ENCODE data around the gene TMEM270.
"Not testable (repeated sequence)": the region's sequence is repeated elsewhere in the genome, so short reads cannot be mapped to it uniquely, and the experiment has no call there.

The TMEM270 gene, protein sequence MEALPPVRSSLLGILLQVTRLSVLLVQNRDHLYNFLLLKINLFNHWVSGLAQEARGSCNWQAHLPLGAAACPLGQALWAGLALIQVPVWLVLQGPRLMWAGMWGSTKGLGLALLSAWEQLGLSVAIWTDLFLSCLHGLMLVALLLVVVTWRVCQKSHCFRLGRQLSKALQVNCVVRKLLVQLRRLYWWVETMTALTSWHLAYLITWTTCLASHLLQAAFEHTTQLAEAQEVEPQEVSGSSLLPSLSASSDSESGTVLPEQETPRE

DNA sequence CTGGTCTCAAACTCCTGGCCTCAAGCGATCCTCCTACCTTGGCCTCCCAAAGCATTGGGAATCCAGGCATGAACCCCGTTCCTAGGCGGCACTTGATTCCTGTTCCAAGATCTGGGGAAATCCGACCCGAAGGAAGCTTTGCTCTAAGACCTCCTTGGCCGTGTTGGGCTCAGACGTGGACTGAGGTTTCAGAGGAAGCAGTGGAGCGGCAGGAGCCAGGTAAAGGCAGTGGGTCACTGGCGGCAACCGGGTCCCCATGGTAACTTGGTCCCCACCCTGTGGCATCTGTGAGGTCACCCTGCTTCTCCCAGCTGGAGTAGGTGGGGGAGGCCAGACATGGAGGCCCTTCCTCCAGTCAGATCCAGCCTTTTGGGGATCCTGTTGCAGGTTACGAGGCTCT is at the start of gene TMEM270:
Gene TMEM270, plus strand, starts transcription at position 301 of the 400 bp plus-strand sequence. Its CDS starts 36 bp downstream, at position 337.
- no peak for DNase-seq (ENCODE audit: low read depth)

DNA sequence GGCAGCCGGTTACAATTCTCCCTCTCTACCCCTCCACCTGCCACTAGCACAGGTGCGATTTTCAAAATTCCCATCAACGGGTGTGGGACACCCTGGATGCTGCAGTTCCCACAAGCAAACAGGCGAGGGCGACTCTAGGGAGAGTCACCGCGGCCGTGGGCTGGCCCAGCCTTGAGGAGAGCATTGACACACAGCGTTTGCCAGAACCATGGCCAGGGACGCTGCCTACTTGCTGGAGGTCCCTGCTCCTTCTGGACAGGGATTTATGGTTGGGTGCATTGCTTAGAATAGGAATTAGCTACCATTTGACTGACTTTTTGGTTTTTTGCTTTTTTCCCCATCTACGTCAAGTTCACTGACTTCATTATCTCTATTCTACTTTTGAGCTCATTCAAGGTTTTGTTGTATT is 49.2 kb upstream of the TMEM270 start:
- peak; percentile 6 for DNase-seq (ENCODE audit: low read depth)

DNA sequence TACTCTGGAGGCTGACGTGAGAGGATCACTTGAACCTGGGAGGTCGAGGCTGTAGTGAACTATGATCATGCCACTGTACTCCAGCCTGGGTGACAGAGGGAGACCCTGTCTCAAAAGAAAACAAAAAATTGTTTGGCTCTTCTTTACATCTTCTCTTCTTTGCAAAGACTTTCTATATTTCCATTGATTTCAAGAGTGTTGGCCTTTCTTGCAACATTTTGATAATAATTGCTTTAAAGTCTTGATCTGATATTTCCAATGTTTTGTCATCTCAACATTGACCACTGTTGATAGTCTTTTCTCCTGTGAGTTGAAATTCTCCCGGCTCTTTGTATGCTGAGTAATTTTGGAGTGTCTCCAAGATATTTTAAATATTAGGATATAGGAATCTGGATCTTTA is 48.0 kb upstream of the TMEM270 start:
- no peak for DNase-seq (ENCODE audit: low read depth)

DNA sequence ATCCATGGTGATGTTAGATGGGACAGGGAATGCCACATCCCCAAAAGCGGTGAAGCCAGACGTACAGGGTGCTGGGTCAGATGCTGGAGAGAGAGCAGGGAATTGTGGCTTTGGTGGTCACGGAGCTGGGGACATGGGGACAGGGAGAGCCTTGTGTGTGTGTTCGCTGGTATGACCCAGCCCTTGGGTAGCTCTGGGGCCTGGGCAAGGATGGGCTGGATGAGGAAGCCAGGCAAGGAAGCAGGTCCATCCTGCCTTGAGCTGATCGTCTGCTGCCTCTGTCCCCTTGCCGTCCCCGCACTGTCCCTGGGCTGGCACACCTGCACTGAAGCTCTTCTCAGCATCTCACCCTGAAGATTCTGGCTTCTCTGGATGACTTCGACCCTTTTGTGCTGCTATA is 45.5 kb upstream of the TMEM270 start:
- DNase-seq (ENCODE audit: low read depth): no peak

DNA sequence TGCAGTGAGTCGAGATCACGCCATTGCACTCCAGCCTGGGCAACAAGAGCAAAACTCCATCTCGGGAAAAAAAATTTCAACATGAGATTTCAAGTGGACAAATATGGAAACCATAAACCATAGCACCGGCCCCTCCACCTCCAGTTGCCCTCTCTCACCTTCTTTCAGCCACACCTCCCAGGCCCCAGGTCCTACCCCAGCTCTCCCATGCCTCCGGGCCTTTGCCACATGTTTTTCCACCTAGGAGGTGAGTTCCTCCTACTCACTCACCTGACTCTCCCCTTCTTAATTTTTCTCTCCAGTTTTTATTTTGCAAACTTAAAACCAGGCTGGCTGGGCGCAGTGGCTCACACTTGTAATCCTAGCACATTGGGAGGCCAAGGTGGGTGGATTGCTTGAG is 43.8 kb upstream of the TMEM270 start:
- no peak for DNase-seq (ENCODE audit: low read depth)

DNA sequence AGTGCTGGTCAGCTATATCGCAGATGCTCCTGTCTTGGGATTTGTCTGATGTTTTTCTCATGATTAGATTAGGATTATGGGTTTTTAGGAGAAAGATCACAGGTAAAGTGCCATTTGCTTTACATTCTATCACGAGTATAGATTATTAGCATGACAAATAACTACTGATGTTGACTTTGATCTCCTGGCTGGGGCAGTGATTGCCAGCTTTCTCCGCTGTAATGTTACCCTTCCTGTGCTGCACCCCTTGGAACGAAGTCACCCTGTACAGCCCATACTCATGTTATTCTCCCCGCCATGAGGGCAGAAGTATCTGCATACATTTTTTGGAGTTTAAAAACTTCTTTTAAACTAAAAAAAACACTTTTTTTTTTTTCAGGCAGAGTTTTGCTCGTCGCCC is 40.9 kb upstream of the TMEM270 start:
- DNase-seq (ENCODE audit: low read depth): no peak

DNA sequence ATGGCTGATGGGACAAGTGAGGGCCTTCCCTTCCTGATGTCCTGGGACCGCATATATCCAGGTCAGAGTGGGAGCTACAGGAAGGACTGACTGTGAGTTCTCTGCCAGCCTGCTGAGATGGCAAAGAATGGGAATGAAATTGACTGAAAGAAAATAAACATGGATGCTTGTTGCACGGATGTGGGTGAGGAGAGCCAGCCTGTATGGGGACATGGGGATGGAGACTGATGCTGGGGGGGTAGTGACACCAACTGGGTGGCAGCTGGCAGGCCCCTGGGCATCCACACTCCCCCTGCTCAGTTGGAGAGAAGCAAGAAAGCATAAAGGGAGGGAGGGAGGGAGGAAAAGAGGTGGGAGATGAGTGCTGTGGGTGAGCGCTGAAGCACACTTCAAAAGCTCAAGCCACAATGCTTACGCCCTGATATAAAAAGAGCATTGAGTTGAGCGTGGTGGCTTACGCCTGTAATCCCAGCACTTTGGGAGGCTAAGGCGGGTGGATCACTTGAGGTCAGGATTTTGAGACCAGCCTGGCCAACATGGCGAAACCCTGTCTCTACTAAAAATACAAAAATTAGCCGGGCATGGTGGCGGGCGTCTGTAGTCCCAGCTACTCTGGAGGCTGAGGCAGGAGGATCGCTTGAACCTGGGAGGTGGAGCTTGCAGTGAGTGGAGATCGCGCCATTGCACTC is 39.2 kb upstream of the TMEM270 start:
- DNase-seq (ENCODE audit: low read depth): not testable (repeated sequence)

DNA sequence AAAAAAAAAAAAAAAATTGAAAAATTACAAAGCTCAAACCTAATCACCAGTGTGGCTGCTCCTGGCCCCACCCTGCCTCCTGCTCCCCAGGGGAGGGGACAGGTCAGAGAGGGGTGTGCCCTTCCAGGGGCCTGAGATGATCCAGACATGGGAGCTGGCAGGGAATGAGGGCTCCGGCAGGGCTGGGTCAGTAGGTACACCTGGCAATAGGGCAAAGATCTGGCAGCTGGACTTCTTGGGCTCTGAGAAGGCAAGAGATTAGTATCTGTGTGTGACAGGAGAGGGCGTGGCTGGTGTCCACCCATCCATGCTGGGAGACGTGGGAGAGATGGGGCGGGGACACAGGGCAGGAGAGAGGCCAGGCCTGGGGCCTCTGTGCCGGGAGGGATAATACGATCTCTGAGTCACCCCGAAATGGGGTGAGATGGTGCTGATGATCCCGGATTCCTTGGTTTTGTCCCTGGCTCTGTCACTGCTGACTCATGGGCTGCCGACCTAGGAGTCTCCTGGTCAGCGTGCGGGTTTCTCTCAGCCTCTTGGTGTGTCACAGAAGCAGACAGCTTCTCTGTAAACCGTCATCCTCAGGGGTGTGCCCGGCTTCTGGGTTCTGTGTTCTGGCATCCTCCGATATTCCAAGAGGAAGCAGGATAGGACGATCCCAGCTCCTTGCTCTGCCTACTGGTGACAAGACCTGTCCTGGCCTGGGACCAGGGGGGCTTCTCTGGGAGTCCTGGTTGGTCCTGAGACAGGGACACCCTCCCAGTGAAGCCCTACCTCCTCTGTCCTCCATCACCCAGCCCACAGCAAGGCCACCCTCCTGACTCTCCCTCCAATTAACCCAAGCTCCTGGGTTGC is 38.4 kb upstream of the TMEM270 start:
- peak; percentile 59 for DNase-seq (ENCODE audit: low read depth)

DNA sequence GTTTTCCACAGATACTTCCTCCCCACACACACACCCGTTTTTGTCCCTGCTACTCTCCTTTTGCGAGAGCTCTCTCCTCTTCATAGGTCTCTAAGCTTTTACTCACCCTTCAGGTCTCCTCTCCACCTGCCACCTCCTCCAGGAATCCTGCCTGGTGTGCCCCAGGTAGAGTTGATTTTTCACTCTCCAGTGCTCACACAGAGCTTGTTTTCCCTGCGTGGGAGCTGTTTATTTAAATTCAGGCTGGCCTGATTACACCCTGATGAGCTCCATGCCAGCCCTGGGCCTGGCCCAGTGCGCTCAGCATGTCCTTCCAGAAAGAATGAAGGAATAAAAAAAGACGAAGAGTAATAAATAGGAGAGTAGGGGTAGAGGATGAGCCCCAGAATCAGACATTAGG is 37.7 kb upstream of the TMEM270 start:
- DNase-seq (ENCODE audit: low read depth): no peak

DNA sequence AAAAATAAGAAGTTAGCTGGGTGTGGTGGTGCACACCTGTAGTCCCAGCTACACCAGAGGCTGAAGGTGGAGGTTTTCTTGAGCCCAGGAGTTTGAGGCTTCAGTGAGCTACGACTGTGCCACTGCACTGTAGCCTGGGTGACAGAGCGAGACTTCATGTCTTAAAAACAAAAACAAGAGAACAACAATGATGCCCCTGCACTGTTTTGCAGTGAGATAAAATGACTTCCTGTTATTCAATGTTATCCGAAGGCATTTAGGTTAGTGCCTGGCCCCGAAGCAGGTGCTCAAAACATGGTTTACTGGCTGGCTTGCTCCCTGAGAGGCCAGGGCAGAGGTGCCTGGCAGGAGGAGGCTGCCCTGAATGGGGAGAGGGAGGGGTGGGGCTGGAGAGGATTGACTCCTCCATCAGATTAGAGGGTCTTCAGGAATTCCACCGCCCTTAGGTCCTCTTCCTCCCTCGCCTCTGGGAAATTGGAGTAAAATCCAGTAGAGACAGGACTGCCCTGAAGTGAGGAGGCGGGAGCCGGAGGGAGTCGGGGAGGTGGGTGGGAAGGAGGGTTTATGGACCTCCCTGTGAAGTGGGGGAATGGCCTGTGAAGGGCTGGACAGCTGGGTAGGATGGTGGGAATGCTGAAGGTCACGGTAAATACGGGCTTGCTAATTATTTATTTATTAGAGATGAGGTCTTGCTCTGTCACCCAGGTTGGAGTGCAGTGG is 36.9 kb upstream of the TMEM270 start:
- DNase-seq (ENCODE audit: low read depth): no peak

DNA sequence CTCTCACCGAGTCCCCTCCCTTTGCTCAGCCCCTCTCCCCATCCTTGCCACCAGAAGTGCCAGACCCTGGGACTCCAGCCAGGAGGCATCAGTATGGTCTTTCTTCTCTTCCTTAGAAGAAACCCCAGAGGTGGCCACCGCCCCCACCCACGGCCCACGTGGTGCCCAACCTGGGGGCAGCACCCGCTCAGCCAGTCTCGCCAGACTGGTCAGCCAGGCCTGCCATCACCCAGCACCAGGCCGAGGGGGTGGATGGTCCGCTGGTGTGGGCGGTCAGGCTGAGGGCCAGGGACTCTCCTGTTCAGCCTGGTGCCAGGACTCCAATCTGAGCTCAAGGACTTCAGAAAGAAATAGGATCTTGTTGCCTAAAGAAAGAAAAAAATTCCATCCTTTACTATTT is 36.0 kb upstream of the TMEM270 start:
- no peak for DNase-seq (ENCODE audit: low read depth)

DNA sequence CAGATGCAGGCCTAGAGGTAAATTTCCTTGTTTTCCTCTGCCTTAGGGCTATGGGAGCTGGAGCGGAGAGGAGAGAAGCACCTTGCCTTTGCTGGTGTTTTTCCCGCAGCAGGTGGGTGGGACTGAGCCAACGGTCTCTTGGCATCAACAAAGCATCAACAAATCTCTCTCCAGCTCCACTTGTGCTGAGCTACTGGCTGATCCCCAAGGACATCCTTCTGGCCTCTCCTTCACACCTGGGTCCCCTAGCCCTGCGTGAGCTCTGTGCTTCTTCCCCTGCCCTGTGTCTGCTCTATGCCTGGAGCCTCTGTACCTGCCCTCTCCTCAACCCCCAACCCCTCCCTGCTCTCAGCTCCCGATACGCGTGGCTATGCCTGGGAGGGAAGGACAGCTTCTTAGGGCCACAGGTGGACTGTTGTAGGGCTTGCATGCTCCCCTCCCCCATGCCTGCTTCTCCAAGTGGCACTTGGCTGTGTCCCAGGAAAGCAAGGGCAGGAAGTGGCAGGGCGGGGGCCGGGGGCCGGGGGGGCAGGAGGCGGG is 33.3 kb upstream of the TMEM270 start:
- DNase-seq (ENCODE audit: low read depth): no peak

DNA sequence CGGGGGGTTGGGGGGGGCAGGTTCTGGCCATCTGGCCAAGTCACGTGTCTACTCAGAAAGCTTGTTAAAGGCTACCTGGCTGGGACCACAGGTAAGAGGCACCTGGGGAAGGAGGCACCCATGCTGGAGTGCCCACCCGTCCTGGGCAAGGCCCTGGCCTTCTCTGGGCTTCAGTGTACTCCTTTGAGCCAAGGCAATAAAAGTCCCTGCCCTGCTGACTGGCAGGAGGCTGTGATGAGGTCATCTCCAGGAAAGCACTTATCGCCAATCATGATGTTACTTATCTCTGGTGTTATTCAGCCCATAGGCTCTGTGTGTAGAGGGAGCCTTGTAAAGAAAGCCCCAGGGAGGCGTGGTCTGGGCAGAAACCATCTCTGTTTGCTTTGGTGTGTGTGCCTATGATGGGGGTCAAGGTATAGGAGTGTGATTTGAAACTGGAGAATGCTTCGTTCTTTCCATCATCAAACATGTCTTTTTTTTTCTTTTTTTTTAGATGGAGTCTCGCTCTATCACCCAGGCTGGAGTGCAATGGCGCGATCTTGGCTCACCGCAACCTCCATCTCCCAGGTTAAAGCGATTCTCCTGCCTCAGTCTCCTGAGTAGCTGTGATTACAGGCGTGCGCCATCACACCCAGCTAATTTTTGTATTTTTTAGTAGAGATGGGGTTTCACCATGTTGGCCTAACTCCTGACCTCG is 32.7 kb upstream of the TMEM270 start:
- DNase-seq (ENCODE audit: low read depth): no peak

DNA sequence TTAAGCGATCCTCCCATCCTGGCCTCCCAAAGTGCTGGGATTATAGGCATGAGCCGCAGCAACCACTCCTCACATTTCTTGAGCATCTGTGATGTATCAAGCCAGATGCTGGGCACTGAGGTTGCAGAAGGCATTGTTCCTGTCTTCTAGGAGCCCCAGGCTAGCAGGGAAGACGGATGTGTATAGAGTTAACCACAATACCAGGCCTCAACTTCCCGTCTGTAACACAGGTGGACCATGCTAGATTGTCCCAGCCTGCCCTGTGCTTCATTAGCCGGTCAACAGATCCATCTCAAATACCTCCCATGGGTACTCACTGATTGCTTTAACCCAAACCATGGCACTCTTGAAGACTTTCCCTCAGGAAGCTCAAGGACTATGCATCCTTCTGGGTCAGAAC is 32.0 kb upstream of the TMEM270 start:
- no peak for DNase-seq (ENCODE audit: low read depth)

DNA sequence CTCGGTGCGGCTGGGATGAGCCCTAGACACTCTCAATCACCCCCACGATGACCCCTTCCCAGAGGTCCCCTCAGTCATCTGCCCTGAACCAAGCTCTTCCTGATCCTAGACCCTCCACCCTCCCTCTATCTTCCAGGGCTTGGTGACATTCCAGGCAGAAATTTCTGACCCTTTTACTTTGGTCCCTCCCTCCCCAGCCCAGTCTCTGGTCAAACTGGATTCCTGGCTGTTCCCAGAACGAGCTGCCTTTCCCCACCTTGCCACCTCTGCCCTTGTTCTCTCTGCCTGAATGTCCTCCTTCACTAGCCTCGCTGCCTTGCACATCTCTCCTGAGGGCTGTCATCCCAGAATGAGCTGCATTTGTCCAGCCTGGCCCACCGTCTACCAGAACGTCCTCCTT is 31.5 kb upstream of the TMEM270 start:
- no peak for DNase-seq (ENCODE audit: low read depth)

DNA sequence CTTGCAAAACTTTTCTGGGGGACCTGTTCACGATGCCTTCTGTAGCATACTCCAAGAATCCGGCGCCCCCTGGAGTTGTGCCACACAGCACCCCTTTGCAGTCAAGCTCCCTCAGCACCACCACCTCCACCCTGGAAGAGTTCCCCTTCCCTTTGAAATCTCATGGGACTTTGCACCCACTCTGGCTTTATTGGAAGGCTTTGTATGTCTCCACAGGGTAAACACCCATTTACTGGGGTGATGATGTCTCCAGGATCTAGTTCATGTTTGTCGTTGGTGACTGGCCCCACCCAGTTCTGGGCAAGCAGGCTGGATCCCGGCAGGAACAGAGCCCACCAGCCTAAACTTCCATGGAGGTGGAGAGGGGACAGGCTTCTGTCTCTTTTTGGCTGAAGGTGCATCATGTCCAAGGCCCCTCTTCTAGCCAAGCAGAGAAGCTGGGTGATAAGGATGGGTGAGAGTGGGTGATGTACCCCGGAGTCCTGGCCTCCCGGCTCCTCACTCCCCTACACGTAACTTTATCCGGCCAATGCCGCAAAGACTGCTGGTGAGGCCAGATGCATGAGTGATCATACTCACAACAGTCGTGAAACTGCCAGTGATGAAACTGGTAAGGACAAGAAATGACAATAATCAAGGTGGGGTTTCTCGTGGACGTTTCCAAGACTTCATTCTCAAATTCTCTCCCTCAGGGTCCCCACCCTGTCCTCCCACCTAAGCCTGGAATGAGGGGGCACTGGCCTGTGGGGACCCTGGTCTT is 30.9 kb upstream of the TMEM270 start:
- DNase-seq (ENCODE audit: low read depth): no peak

DNA sequence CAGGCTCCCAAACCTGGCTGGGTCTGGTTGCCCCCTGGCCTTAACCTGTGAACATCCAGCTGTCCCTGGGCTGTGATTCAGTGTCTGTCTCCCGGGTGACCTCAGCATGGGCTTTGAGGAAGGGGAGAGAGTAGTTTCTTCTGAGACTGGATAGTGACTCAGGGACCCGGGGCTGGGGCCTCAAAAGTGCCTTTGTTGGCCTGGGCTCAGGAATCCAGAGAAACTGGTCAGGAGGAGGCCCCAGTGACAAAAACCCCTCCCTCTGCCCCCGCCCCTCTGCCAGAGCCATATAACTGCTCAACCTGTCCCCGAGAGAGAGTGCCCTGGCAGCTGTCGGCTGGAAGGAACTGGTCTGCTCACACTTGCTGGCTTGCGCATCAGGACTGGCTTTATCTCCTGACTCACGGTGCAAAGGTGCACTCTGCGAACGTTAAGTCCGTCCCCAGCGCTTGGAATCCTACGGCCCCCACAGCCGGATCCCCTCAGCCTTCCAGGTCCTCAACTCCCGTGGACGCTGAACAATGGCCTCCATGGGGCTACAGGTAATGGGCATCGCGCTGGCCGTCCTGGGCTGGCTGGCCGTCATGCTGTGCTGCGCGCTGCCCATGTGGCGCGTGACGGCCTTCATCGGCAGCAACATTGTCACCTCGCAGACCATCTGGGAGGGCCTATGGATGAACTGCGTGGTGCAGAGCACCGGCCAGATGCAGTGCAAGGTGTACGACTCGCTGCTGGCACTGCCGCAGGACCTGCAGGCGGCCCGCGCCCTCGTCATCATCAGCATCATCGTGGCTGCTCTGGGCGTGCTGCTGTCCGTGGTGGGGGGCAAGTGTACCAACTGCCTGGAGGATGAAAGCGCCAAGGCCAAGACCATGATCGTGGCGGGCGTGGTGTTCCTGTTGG is 30.0 kb upstream of the TMEM270 start, which contains the start of gene CLDN4:
Gene CLDN4, plus strand, starts transcription at position 316 of the 903 bp plus-strand sequence. Its CDS starts 206 bp downstream, at position 522.
- DNase-seq (ENCODE audit: low read depth): no peak

DNA sequence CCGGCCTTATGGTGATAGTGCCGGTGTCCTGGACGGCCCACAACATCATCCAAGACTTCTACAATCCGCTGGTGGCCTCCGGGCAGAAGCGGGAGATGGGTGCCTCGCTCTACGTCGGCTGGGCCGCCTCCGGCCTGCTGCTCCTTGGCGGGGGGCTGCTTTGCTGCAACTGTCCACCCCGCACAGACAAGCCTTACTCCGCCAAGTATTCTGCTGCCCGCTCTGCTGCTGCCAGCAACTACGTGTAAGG is 29.4 kb upstream of the TMEM270 start:
- DNase-seq (ENCODE audit: low read depth): no peak

DNA sequence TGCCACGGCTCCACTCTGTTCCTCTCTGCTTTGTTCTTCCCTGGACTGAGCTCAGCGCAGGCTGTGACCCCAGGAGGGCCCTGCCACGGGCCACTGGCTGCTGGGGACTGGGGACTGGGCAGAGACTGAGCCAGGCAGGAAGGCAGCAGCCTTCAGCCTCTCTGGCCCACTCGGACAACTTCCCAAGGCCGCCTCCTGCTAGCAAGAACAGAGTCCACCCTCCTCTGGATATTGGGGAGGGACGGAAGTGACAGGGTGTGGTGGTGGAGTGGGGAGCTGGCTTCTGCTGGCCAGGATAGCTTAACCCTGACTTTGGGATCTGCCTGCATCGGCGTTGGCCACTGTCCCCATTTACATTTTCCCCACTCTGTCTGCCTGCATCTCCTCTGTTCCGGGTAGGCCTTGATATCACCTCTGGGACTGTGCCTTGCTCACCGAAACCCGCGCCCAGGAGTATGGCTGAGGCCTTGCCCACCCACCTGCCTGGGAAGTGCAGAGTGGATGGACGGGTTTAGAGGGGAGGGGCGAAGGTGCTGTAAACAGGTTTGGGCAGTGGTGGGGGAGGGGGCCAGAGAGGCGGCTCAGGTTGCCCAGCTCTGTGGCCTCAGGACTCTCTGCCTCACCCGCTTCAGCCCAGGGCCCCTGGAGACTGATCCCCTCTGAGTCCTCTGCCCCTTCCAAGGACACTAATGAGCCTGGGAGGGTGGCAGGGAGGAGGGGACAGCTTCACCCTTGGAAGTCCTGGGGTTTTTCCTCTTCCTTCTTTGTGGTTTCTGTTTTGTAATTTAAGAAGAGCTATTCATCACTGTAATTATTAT is 28.9 kb upstream of the TMEM270 start:
- no peak for DNase-seq (ENCODE audit: low read depth)

Measured in non-pigmented ciliary epithelial cell (primary cell).